Kidney capillary endothelial cell (primary cell): ENCODE measurements around the gene PDE10A.
"Not testable (repeated sequence)": the region's sequence is repeated elsewhere in the genome, so short reads cannot be mapped to it uniquely, and the experiment has no call there.

ENCODE experiments used
- DNase-seq: peaks from one replicate; pipeline ENCODE4 v3.0.0-alpha.2; 2018; ENCODE audit warnings: low spot score

Gene PDE10A

GRCh38 chr6:165545806-165546205 is 117.2 kb downstream of the PDE10A start:
- no peak for DNase-seq

- no peak for DNase-seq
Observed at GRCh38 chr6:165543781-165544180, 119.3 kb downstream of the PDE10A start.

GRCh38 chr6:165536911-165537310 is 126.1 kb downstream of the PDE10A start:
- DNase-seq, result no peak

- no peak for DNase-seq
Observed at GRCh38 chr6:165519316-165519715, 143.7 kb downstream of the PDE10A start.

GRCh38 chr6:165515963-165516624 is 146.9 kb downstream of the PDE10A start:
- DNase-seq, result peak; percentile 27

GRCh38 chr6:165514621-165515020 is 148.4 kb downstream of the PDE10A start:
- DNase-seq, result no peak

- no peak for DNase-seq
Observed at GRCh38 chr6:165511807-165512206, 151.2 kb downstream of the PDE10A start.

- DNase-seq, result no peak
Observed at GRCh38 chr6:165508321-165508869, 154.6 kb downstream of the PDE10A start.

- no peak for DNase-seq
Observed at GRCh38 chr6:165506657-165507056, 156.4 kb downstream of the PDE10A start.

- not testable (repeated sequence) for DNase-seq
Observed at GRCh38 chr6:165500214-165500907, 162.7 kb downstream of the PDE10A start.

GRCh38 chr6:165497472-165497871 is 165.6 kb downstream of the PDE10A start:
- no peak for DNase-seq

GRCh38 chr6:165488624-165489295 is 174.3 kb downstream of the PDE10A start:
- no peak for DNase-seq

- no peak for DNase-seq
Observed at GRCh38 chr6:165487950-165488349, 175.1 kb downstream of the PDE10A start.

GRCh38 chr6:165487347-165487746 is 175.7 kb downstream of the PDE10A start:
- DNase-seq, result no peak

GRCh38 chr6:165486183-165487137 is 176.6 kb downstream of the PDE10A start:
- DNase-seq, result no peak

GRCh38 chr6:165484178-165484889 is 178.7 kb downstream of the PDE10A start:
- DNase-seq, result no peak

GRCh38 chr6:165481921-165482320 is 181.1 kb downstream of the PDE10A start:
- DNase-seq, result peak; percentile 13

GRCh38 chr6:165480916-165481315 is 182.1 kb downstream of the PDE10A start:
- no peak for DNase-seq

GRCh38 chr6:165478581-165478980 is 184.5 kb downstream of the PDE10A start:
- DNase-seq, result no peak

- no peak for DNase-seq
Observed at GRCh38 chr6:165469483-165469882, 193.6 kb downstream of the PDE10A start.
